ENCODE results near the gene TK1.

The TK1 gene

DNA sequence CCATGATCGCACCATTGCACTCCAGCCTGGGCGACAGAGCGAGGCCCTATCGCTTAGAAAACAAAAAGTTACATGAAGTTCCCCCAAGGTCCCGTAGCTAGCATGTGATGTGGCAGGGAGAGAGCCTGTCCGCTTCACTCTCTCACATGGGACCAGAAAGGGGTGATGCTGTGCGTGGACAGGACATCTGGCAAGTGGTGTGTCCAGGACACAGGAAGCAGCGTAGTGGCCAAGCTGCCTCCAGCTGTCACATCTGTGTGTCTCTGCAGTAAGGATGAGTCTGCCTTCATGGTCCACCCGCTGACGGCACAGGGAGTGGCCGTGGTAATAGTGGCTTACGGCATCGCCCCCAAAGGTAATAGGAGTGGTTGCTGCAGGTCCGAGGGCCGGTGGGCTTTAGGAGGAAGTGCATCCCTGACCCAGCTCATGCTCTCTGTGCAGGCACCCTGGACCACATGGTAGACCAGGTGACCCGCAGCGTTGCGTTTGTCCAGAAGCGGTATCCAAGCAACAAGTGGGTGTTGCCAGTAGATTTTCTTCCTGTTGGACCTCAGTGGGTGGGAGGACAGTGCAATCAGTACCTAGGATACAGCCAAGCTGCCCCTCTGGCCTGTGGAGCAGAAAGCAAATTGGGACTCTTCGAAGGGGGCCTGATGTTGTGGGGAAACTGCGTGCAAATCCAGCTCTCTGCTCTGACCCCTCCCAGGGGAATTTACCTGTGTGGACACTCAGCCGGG is 17.7 kb upstream of the TK1 start:
- TF ChIP-seq, protein P1, sequence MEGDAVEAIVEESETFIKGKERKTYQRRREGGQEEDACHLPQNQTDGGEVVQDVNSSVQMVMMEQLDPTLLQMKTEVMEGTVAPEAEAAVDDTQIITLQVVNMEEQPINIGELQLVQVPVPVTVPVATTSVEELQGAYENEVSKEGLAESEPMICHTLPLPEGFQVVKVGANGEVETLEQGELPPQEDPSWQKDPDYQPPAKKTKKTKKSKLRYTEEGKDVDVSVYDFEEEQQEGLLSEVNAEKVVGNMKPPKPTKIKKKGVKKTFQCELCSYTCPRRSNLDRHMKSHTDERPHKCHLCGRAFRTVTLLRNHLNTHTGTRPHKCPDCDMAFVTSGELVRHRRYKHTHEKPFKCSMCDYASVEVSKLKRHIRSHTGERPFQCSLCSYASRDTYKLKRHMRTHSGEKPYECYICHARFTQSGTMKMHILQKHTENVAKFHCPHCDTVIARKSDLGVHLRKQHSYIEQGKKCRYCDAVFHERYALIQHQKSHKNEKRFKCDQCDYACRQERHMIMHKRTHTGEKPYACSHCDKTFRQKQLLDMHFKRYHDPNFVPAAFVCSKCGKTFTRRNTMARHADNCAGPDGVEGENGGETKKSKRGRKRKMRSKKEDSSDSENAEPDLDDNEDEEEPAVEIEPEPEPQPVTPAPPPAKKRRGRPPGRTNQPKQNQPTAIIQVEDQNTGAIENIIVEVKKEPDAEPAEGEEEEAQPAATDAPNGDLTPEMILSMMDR (IDR thresholded peaks at IDR 0.05; ENCODE audit: borderline replicate concordance, insufficient read depth, low read depth, low read length): no peak
- no peak overlapping the region for H3K4me3 ChIP-seq (ENCODE audit: low read depth, low read length)

DNA sequence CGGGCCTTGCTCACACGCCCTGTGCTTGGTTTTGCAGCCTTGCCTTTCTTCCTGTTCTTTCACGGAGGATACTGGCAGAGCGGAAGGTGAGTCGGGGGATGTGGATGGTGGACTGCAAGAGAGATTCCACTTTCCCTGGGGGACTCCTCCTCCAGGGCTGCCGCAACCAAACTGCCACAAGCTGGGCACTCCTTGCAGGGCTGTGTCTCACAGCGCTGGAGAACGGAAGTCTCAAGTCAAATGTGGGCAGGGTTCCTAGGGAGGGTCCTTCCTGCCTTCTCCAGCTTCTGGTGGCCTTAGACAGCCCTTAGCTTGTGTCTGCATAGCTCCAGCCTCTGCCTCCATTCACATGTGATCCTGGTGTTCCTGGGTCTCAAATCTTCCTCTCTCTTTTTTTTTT is 15.8 kb upstream of the TK1 start:
- TF ChIP-seq, protein P1 (IDR thresholded peaks at IDR 0.05; ENCODE audit: borderline replicate concordance, insufficient read depth, low read depth, low read length): no peak
- no peak overlapping the region for H3K4me3 ChIP-seq (ENCODE audit: low read depth, low read length)

DNA sequence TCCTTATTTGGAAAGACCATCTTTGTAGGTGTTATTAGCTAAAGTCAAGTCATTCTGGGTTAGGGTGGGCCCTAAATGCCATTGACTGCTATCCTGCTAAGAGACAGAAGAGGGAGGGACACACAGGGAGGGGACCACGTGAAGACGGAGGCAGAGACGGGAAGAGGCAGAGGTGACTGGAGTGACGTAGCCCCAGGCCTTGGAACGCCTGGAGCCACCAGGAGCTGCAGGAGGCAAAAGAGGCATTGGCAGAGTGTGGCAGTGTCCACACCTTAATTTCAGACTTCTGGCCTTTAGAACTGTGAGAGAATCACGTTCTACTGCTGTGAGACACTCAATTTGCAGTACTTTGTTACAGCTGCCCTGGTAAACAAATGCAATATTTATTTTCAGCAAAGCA is 13.6 kb upstream of the TK1 start:
- TF ChIP-seq, protein P1 (IDR thresholded peaks at IDR 0.05; ENCODE audit: borderline replicate concordance, insufficient read depth, low read depth, low read length): no peak

DNA sequence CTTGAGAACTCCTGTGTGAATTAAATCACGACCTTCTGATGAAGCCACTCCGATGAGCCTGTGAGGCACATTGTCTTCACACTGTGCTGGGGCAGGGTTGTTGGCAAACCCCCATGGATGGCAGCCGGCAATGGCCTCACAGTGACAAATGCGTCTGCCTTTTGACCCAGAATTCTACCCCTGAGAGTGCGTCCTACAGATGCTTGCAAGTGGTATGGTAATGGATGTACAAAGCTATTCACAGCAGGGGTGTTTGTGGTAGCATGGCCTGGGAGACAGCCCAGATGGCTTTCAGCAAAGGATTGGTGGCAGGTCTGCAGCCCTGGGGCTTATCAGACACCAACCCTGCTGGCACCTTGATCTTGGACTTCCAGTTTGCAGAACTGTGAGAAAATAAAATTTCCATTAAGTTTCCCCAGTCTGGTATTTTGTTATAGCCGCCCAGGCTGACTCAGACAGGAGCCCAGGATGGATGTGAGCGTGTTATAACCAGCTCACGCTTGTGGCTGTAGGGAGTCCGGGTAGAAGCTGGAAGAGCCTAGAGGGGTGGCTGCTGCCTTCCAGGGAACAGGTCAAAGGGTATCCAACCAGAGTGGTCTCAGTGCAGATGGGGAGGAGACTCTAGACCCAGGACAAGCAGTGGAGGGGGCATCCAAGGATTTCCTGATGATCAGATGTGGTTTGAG is 10.4 kb upstream of the TK1 start:
- TF ChIP-seq, protein P1 (IDR thresholded peaks at IDR 0.05; ENCODE audit: borderline replicate concordance, insufficient read depth, low read depth, low read length): no peak
- no peak overlapping the region for H3K4me3 ChIP-seq (ENCODE audit: low read depth, low read length)

More for the DNA sequence above, 13.6 kb upstream of the TK1 start:
- H3K4me3 ChIP-seq (ENCODE audit: low read depth, low read length): no peak overlapping the region

DNA sequence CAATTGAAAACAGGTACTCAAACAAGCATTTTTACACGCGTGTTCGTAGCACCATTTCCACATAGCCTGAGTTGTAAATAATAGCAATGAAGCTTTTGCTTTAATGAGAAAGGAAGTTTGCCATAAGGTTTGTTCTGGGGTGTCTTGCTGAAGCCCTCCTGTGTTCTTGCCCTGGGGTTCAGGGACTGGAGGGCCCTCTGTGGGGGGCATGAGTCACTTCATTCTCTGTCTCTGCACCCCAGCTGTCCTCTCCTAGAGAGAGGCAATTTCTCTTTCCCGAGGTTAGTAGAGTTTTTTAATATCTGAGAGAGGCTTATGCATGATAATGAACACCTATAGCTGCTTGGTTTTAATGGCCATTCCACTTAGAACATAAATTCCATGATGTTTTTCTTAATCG is 9.9 kb upstream of the TK1 start:
- H3K4me3 ChIP-seq (ENCODE audit: low read depth, low read length): no peak overlapping the region
- TF ChIP-seq, protein P1 (IDR thresholded peaks at IDR 0.05; ENCODE audit: borderline replicate concordance, insufficient read depth, low read depth, low read length): no peak

DNA sequence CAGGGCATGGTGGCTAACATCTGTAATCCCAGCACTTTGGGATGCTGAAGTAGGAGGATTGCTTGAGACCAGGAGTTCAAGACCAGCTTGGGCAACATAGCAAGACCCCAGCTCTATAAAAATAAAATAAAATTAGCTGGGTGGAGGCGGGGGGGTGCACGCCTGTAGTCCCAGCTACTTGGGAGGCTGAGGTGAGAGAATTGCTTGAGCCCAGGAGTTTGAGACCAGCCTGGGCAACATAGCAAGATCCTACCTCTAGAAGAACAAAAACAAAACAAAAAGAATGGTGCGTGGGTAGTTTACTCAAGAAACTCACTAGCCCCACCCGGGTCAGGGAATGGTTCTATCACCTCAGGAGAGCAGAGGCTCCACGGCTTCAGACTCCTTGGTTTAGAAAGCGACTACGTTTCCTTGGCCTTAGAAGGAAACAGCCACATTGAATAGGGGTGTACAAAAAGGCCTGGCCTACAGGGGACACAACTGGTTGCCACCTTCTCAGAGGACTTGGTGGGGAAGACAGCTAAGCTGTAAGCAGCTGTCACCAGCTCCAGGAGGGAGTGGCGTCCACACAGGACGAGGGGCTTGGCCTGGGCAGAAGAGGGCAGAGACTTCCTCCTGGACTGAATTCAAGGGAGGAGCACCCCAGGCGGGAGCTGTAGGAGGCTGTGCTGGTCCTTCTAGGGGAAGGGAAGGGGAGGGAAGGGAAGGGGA is 716 bp downstream of the TK1 start:
- TF ChIP-seq, protein P1 (IDR thresholded peaks at IDR 0.05; ENCODE audit: borderline replicate concordance, insufficient read depth, low read depth, low read length): no peak
- H3K4me3 ChIP-seq (ENCODE audit: low read depth, low read length): peak overlapping the region; percentile 69
